GM21737 (cell line): ENCODE results near the gene NAPEPLD.
"Not testable (repeated sequence)": the region's sequence is repeated elsewhere in the genome, so short reads cannot be mapped to it uniquely, and the experiment has no call there.

Experiments used
- ATAC-seq: cut with Tn5 transposase; IDR thresholded peaks from one replicate; pipeline ENCODE4 v1.9.1; 2021; ENCODE audit warnings: mild to moderate bottlenecking, moderate library complexity; ENCODE audit not compliant: unreplicated experiment

Gene NAPEPLD

GRCh38 chr7:103114576-103115008 lies 34.3 kb downstream of the NAPEPLD start:
- ATAC-seq: no peak

- ATAC-seq: no peak
Observed at GRCh38 chr7:103113164-103113563, 35.7 kb downstream of the NAPEPLD start.

GRCh38 chr7:103106703-103107070 lies 42.2 kb downstream of the NAPEPLD start:
- ATAC-seq: not testable (repeated sequence)

GRCh38 chr7:103106005-103106702 lies 42.7 kb downstream of the NAPEPLD start:
- ATAC-seq: no peak

- no peak for ATAC-seq
Observed at GRCh38 chr7:103101543-103101942, 47.4 kb downstream of the NAPEPLD start.

- ATAC-seq: no peak
Observed at GRCh38 chr7:103100348-103100747, 48.6 kb downstream of the NAPEPLD start.

GRCh38 chr7:103097041-103097440 lies 51.9 kb downstream of the NAPEPLD start:
- ATAC-seq: no peak

- ATAC-seq: not testable (repeated sequence)
Observed at GRCh38 chr7:103095558-103095957, 53.3 kb downstream of the NAPEPLD start.

- ATAC-seq: no peak
Observed at GRCh38 chr7:103094102-103094501, 54.8 kb downstream of the NAPEPLD start.

- no peak for ATAC-seq
Observed at GRCh38 chr7:103093429-103093828, 55.5 kb downstream of the NAPEPLD start.

- ATAC-seq: not testable (repeated sequence)
Observed at GRCh38 chr7:103092321-103092720, 56.6 kb downstream of the NAPEPLD start.

GRCh38 chr7:103083210-103083609 lies 65.7 kb downstream of the NAPEPLD start:
- ATAC-seq: no peak

GRCh38 chr7:103082497-103082896 lies 66.4 kb downstream of the NAPEPLD start:
- no peak for ATAC-seq

GRCh38 chr7:103080923-103081322 lies 68.0 kb downstream of the NAPEPLD start:
- no peak for ATAC-seq

- no peak for ATAC-seq
Observed at GRCh38 chr7:103079836-103080235, 69.1 kb downstream of the NAPEPLD start.

GRCh38 chr7:103078226-103078625 lies 70.7 kb downstream of the NAPEPLD start:
- ATAC-seq: not testable (repeated sequence)

GRCh38 chr7:103077318-103077717 lies 71.6 kb downstream of the NAPEPLD start:
- no peak for ATAC-seq

- ATAC-seq: no peak
Observed at GRCh38 chr7:103076764-103077163, 72.1 kb downstream of the NAPEPLD start.

GRCh38 chr7:103075337-103075918 lies 73.5 kb downstream of the NAPEPLD start:
- peak; percentile 44 for ATAC-seq

- ATAC-seq: peak; percentile 92
Observed at GRCh38 chr7:103074519-103075336, 74.2 kb downstream of the NAPEPLD start, which contains the start of the genes ARMC10 and FBXL13. Gene ARMC10 (plus strand): TSS chr7:103075140. CDS start chr7:103075273, 133 bp downstream. Gene FBXL13 (minus strand): TSS chr7:103074796.

- no peak for ATAC-seq
Observed at GRCh38 chr7:103073989-103074518, 74.8 kb downstream of the NAPEPLD start.
